ENCODE results near the gene IFITM10. TPM values are rescaled to one million over a fixed set of nuclear protein-coding genes. Genes with fewer than 3 reads are reported as not detected.
"Not testable (repeated sequence)": the region's sequence is repeated elsewhere in the genome, so short reads cannot be mapped to it uniquely, and the experiment has no call there.

Gene IFITM10
- total and polyA plus RNA-seq, 2 experiments from 2014 or later = 0.89 to 1.4 TPM

- WGBS (ENCODE audit: low lambda C conversion rate, missing lambda C conversion rate) = 93% methylated on average over 18 of the region's 18 CpGs
- TF ChIP-seq, protein P1, sequence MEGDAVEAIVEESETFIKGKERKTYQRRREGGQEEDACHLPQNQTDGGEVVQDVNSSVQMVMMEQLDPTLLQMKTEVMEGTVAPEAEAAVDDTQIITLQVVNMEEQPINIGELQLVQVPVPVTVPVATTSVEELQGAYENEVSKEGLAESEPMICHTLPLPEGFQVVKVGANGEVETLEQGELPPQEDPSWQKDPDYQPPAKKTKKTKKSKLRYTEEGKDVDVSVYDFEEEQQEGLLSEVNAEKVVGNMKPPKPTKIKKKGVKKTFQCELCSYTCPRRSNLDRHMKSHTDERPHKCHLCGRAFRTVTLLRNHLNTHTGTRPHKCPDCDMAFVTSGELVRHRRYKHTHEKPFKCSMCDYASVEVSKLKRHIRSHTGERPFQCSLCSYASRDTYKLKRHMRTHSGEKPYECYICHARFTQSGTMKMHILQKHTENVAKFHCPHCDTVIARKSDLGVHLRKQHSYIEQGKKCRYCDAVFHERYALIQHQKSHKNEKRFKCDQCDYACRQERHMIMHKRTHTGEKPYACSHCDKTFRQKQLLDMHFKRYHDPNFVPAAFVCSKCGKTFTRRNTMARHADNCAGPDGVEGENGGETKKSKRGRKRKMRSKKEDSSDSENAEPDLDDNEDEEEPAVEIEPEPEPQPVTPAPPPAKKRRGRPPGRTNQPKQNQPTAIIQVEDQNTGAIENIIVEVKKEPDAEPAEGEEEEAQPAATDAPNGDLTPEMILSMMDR (IDR thresholded peaks at IDR 0.05; ENCODE audit: poor library complexity) = no peak
- TF ChIP-seq EZH2 (IDR thresholded peaks at IDR 0.05; ENCODE audit: borderline replicate concordance) = no peak
- no peak for TF ChIP-seq EZH2phosphoT487 (IDR thresholded peaks at IDR 0.05; ENCODE audit: low read depth, severe bottlenecking, unreplicated experiment)
- Histone ChIP-seq H3K9me3 (ENCODE audit: low read depth) (no peaks in the 10 kb centered on the region), H3K79me2 (no peaks in the 10 kb centered on the region), H3K27me3 (no peaks in the 10 kb centered on the region), H3K4me2 (no peak overlapping the region), H3K4me1 (ENCODE audit: insufficient read depth) (peaks cover 5% of the 10 kb centered on the region), H3K4me3 (no peak overlapping the region), H3K9me2 (replicated peaks; ENCODE audit: insufficient read depth) (no peaks in the 10 kb centered on the region), H4K20me1 (ENCODE audit: insufficient read depth, poor library complexity, severe bottlenecking) (no peaks in the 10 kb centered on the region), H3K36me3 (replicated peaks; ENCODE audit: insufficient read depth, low read depth) (no peaks in the 10 kb centered on the region), H3K27ac (no peak overlapping the region), H2AFZ (no peak overlapping the region)
- DNase-seq (ENCODE audit: low spot score) = no peak
Measured at GRCh38 chr11:1771273-1771672, 20.9 kb upstream of the IFITM10 start.

GRCh38 chr11:1770528-1770927 lies 20.1 kb upstream of the IFITM10 start:
- no peak for DNase-seq (ENCODE audit: low spot score)
- TF ChIP-seq, protein P1 (IDR thresholded peaks at IDR 0.05; ENCODE audit: poor library complexity) = no peak
- no peak for TF ChIP-seq EZH2phosphoT487 (IDR thresholded peaks at IDR 0.05; ENCODE audit: low read depth, severe bottlenecking, unreplicated experiment)
- Histone ChIP-seq H4K20me1 (ENCODE audit: insufficient read depth, poor library complexity, severe bottlenecking) (no peaks in the 10 kb centered on the region), H3K9me3 (ENCODE audit: low read depth) (no peaks in the 10 kb centered on the region), H3K79me2 (no peaks in the 10 kb centered on the region), H3K36me3 (replicated peaks; ENCODE audit: insufficient read depth, low read depth) (no peaks in the 10 kb centered on the region), H3K4me2 (no peak overlapping the region), H3K4me3 (no peak overlapping the region), H3K4me1 (ENCODE audit: insufficient read depth) (peaks cover 5% of the 10 kb centered on the region), H2AFZ (no peak overlapping the region), H3K27me3 (no peaks in the 10 kb centered on the region), H3K27ac (no peak overlapping the region), H3K9me2 (replicated peaks; ENCODE audit: insufficient read depth) (no peaks in the 10 kb centered on the region)
- 78% methylated on average over 5 of the region's 5 CpGs for WGBS (ENCODE audit: low lambda C conversion rate, missing lambda C conversion rate)

DNA sequence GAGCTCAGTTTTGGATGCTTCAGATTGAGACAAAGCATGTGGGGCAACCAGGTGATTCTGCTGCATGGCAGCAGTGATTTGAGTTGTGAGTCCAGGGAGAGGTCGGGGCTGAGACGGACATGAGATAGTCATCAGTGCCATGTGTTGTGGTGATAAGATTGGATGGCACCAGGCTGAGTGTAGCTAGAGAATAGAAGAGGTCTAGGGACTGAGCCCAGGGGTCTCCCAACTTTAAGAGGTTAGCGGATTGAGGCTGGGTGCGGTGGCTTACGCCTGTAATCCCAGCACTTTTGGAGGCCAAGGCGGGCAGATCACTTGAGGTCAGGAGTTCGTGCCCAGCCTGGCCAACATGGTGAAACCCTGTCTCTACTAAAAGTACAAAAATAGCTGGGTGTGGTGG lies 19.7 kb upstream of the IFITM10 start:
- 91% methylated on average over 7 of the region's 7 CpGs for WGBS (ENCODE audit: low lambda C conversion rate, missing lambda C conversion rate)
- Histone ChIP-seq H3K9me3 (ENCODE audit: low read depth) (no peaks in the 10 kb centered on the region), H4K20me1 (ENCODE audit: insufficient read depth, poor library complexity, severe bottlenecking) (no peaks in the 10 kb centered on the region), H3K36me3 (replicated peaks; ENCODE audit: insufficient read depth, low read depth) (no peaks in the 10 kb centered on the region), H3K4me2 (no peak overlapping the region), H3K27ac (no peak overlapping the region), H3K79me2 (no peaks in the 10 kb centered on the region), H3K27me3 (no peaks in the 10 kb centered on the region), H2AFZ (no peak overlapping the region), H3K4me1 (ENCODE audit: insufficient read depth) (peaks cover 5% of the 10 kb centered on the region), H3K9me2 (replicated peaks; ENCODE audit: insufficient read depth) (no peaks in the 10 kb centered on the region), H3K4me3 (no peak overlapping the region)
- TF ChIP-seq EZH2phosphoT487 (IDR thresholded peaks at IDR 0.05; ENCODE audit: low read depth, severe bottlenecking, unreplicated experiment) = no peak
- TF ChIP-seq, protein P1 (IDR thresholded peaks at IDR 0.05; ENCODE audit: poor library complexity) = no peak
- no peak for TF ChIP-seq EZH2 (IDR thresholded peaks at IDR 0.05; ENCODE audit: borderline replicate concordance)
- DNase-seq (ENCODE audit: low spot score) = no peak

DNA sequence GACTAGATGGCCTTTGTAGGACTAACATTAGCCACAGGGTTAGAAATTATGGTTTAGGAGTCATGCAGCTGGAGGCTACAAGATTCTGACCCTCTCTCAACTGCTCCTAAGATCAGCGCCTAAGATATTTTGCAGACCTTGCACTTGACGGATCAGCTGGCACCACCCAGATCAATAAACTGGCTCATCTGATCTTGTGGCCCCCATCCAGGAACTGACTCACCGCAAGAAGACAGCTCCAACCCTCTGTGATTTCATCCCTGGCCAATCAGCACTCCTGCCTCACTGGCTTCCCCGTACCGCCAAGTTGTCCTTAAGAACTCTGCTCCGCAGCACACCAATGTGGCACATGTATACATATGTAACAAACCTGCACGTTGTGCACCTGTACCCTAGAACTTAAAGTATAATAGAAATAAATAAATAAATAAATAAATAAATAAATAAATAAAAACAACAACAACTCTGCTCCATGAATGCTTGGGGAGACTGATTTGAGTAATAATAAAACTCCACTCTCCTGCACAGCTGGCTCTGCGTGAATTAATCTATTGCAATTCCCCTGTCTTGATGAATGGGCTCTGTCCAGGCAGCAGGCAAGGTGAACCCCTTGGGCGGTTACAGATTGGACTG lies 19.0 kb upstream of the IFITM10 start:
- not testable (repeated sequence) for H3K79me2 ChIP-seq; H3K27me3 ChIP-seq; H2AFZ ChIP-seq; H3K4me1 ChIP-seq (ENCODE audit: insufficient read depth); H3K27ac ChIP-seq; DNase-seq (ENCODE audit: low spot score); H3K4me2 ChIP-seq; H3K4me3 ChIP-seq; H3K9me3 ChIP-seq (ENCODE audit: low read depth); H3K9me2 ChIP-seq (replicated peaks; ENCODE audit: insufficient read depth); H3K36me3 ChIP-seq (replicated peaks; ENCODE audit: insufficient read depth, low read depth); H4K20me1 ChIP-seq (ENCODE audit: insufficient read depth, poor library complexity, severe bottlenecking)
- whole genome bisulfite sequencing (ENCODE audit: low lambda C conversion rate, missing lambda C conversion rate) = 72% methylated on average over 9 of the region's 9 CpGs
